ENCODE results near the gene RDM1.

GRCh38 chr17:35963663-35964062 is 33.1 kb upstream of the RDM1 start:
- TF ChIP-seq POLR2A (IDR thresholded peaks at IDR 0.05) (no peak), CTCF (IDR thresholded peaks at IDR 0.05) (no peak), POLR2AphosphoS5 (IDR thresholded peaks at IDR 0.05) (no peak), EP300 (IDR thresholded peaks at IDR 0.05) (no peak)

Measured in stomach (tissue), 4 donors.